Left renal cortex interstitium (tissue), 4 donors: ENCODE data around the gene KLK2. TPM values are rescaled to one million over a fixed set of nuclear protein-coding genes. Genes with fewer than 3 reads are reported as not detected.

Source experiments
- DNase-seq, 4 donors: peaks; one replicate each; pipeline ENCODE4 v3.0.0-alpha.2; 2013; ENCODE audit warnings: low read depth in 4 of 4, low spot score in 2 of 4, missing footprints in 1 of 4
- polyA plus RNA-seq, 4 donors: library from polyadenylated mRNA; unstranded; fragments of 120-200 nt; gene quantifications; one replicate each; pipeline ENCODE4 v1.2.1, GENCODE V29; 2013; ENCODE audit not compliant: insufficient read length in 4 of 4

The KLK2 gene
- polyA plus RNA-seq, 4 donors: 0.39 to 0.42 TPM; not detected in 2

DNA sequence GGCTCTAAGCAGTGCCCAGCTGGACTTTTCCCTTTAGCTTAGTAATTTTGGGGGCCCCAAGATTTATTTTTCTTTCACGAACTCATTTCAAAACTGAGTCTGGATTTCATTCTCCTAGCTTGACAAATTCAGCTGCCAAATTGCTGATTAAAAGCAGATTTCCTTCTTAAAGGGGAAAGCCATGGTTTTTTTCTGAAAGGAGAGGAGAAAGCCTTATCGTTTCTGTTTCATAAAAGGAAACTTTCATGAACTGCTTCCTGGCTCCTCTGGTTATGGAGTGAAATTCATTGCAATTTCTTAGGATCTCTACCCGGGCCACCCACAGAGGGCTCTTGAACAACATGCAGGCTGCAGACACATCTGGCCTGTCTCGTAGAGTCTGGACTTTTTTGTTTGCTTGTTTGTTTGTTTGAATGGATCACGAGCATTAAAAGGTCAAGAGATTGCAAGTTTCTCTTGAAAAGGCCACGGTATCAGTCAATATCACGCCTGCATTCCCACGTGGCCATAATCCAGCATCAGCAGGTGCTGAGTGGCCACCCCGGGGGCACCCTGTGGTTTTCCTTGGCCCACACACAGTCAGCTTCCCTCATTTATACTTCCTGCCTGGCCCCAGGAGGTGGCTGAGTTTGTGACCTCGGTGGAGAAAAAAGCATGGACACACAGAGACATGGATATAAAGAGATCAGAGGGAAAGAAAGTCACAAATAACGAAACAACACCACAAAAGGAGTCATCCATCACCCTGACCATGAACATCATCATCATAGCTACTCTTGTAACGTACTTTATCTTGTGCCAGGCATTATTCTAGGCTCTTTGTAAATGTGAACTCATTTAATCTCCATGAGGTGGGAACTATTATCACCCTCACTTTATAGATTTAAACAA lies 48.4 kb downstream of the KLK2 start:
- no peak for DNase-seq

DNA sequence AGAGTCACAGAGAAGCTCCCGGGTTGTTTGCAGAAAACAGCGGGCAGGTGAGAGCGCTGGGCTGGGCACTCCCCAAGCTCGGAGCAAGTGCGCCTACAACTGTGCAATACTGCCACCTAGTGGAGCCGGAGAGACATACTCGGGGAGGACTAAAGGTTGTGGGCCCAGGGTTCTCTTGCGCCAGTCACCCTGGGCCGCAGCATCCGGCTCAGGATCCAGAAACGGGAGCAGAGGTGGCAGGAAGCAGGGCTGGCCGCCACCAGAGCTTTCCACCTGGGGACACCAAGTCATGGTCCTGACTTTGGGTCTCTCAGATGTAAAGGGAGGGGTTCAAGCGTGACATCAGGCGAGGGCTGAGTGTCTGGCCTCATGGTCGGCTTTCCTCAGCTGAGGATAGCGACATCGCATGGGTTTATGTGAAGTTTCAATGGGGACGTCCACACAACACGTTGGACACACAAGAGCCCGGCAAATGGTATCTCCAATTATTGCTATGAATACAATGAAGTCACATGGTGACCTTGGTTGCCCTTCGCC lies 49.1 kb downstream of the KLK2 start:
- peak in 3 of 4 donors; percentile 50 to 80 (median 58) for DNase-seq

DNA sequence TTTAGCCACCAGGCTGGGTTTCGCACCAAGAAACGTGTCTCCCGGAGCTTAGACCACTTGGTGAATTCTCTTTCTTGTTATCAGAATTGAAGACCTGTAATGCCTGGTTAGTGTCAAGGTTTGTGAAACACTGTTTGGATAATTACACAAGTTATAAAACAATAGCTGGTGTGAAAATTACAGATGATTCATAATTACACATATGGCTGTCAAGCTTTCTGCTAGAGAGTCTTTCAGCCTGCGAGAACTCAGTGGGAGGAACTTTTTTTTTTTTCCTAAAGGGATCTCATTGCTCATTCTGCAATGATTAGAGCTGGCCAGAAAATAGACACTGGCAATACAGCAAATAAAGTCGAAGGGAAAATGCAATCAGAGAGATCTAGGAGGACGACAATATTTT lies 51.3 kb downstream of the KLK2 start:
- no peak for DNase-seq

- DNase-seq: no peak
Observed at GRCh38 chr19:50925734-50926133, 52.5 kb downstream of the KLK2 start.

DNA sequence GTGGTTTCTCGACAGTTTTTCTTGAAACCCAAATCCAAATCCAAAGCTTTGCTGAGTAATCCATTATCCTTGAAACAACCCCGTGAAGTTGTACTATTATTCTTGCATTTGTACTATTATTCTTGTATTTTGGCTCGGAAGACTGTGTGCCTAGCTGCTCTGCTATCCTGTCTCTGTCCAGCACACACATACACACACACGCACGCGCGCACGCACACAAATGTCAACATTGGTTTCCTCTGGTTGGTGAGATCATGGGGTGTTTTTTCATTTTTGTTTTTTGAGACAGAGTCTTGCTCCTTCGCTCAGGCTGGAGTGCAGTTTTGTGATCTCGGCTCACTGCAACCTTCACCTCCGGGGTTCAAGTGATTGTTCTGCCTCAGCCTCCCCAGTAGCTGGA lies 52.9 kb downstream of the KLK2 start:
- DNase-seq: no peak

GRCh38 chr19:50928831-50929230 lies 55.6 kb downstream of the KLK2 start:
- DNase-seq: no peak

Other genes with a start within 250 kb of the KLK2 start
- 1 to 10 TPM in 1 of 4 donors, under 1 TPM in 3; 0.54 to 1.4 (median 0.73) TPM for gene SYT3, start 233.6 kb upstream of the KLK2 start, polyA plus RNA-seq
- gene C19orf81, start 224.0 kb upstream of the KLK2 start, polyA plus RNA-seq: 1 to 10 TPM; 1.3 to 5.1 (median 3.4) TPM
- 1 to 10 TPM; 4.3 to 9.9 (median 6.9) TPM for gene SHANK1, start 153.6 kb upstream of the KLK2 start, polyA plus RNA-seq
- gene CLEC11A, start 150.1 kb upstream of the KLK2 start, polyA plus RNA-seq: 10 to 100 TPM; 30.0 to 45.4 (median 35.2) TPM
- gene GPR32, start 103.0 kb upstream of the KLK2 start, polyA plus RNA-seq: not detected
- gene ACP4, start 83.0 kb upstream of the KLK2 start, polyA plus RNA-seq: under 1 TPM in 3 of 4 donors, not detected in 1; 0.10 to 0.52 (median 0.25) TPM
- 1 to 10 TPM; 1.6 to 2.2 (median 1.9) TPM for gene KLK1, start 49.7 kb upstream of the KLK2 start, polyA plus RNA-seq
- gene KLK15, start 39.9 kb upstream of the KLK2 start, polyA plus RNA-seq: not detected
- under 1 TPM; 0.32 to 0.85 (median 0.57) TPM for gene KLK3, start 18.5 kb upstream of the KLK2 start, polyA plus RNA-seq
- not detected for gene KLK4, start 38.0 kb downstream of the KLK2 start, polyA plus RNA-seq
- 1 to 10 TPM; 1.2 to 2.5 (median 1.5) TPM for gene KLK5, start 79.6 kb downstream of the KLK2 start, polyA plus RNA-seq
- 10 to 100 TPM; 30.9 to 45.1 (median 35.1) TPM for gene KLK6, start 96.2 kb downstream of the KLK2 start, polyA plus RNA-seq
- gene KLK7, start 110.5 kb downstream of the KLK2 start, polyA plus RNA-seq: 1 to 10 TPM; 4.3 to 9.0 (median 5.0) TPM
- 1 to 10 TPM in 3 of 4 donors, under 1 TPM in 1; 0.90 to 4.2 (median 2.2) TPM for gene KLK8, start 128.2 kb downstream of the KLK2 start, polyA plus RNA-seq
- gene KLK10, start 146.3 kb downstream of the KLK2 start, polyA plus RNA-seq: under 1 TPM; 0.13 to 0.48 (median 0.19) TPM
- under 1 TPM; 0.30 to 0.81 (median 0.30) TPM for gene KLK11, start 153.2 kb downstream of the KLK2 start, polyA plus RNA-seq
- not detected for gene KLK12, start 161.6 kb downstream of the KLK2 start, polyA plus RNA-seq
- gene KLK13, start 191.7 kb downstream of the KLK2 start, polyA plus RNA-seq: under 1 TPM; 0.22 to 0.66 (median 0.38) TPM
- under 1 TPM in 2 of 4 donors, not detected in 2; 0.51 to 0.61 TPM for gene KLK14, start 209.4 kb downstream of the KLK2 start, polyA plus RNA-seq
- 1 to 10 TPM; 2.8 to 4.7 (median 3.8) TPM for gene CTU1, start 235.0 kb downstream of the KLK2 start, polyA plus RNA-seq